ENCODE data around the gene UPF3A.
"Not testable (repeated sequence)": the region's sequence is repeated elsewhere in the genome, so short reads cannot be mapped to it uniquely, and the experiment has no call there.

UPF3A gene

DNA sequence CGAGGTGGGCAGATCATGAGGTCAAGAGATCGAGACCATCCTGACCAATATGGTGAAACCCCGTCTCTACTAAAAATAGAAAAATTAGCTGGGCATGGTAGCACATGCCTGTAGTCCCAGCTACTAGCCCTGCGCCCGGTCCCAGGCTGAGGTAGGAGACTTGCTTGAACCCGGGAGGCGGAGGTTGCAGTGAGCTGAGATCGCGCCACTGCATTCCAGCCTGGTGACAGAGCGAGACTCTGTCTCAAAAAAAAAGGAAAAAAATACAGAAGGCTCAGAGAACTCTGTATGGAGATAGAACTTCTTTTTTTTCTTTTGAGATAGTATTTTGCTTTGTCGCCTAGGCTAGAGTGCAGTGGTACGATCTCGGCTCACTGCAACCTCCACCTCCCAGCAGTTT, 17.1 kb upstream of the UPF3A start:
- DNase-seq = not testable (repeated sequence)

DNA sequence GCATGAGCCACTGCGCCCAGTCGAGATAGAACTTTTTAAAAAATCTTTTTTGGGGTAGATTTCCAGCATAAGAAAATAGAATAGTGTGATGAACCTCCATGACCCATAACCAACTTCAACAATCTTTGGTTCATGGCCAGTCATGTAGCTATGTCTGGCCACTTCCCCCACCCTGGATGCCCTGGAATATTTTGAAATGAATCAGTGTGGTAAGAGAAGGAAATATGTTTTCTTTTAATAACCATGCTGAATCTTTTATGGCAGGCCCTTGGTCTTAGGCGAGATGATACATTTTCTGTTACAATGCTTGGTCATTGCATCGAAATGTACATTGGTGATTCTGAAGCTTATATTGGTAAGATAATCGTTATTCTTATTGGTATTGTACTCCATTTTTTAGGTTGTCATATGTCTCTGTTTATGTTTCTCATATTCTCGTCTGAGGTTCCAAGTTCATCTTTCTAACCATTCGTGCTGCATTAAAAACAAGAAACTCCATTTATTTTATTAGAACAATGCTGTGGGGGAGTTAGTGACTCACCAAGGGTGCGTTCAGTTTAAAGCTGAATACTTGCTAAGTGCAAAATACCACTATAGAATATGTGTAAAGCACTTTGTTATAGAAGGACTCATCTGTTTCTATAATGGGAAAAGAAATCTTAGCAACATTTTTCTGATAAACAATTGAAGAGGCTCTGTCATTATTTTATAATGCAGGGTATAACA, 16.4 kb upstream of the UPF3A start:
- no peak for DNase-seq

DNA sequence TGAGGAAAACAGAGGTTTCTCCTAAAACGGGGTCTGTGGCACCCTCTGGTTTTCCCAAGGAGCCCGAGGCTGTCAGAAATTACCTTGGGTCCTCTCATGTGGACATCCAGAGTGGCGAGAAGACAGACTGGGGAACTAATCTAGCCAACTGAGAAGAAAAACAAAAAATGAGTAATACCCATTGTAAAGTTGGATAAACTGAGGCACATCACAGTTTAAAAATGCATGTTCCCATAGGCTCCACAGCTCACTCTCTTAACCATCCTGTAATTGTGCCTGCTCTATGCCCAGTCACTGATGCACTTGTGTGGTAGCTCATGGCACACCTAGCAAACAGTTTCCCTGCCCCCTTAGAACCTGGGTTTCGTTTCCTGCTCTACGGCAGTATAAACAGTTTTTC, 15.2 kb upstream of the UPF3A start:
- DNase-seq = no peak

DNA sequence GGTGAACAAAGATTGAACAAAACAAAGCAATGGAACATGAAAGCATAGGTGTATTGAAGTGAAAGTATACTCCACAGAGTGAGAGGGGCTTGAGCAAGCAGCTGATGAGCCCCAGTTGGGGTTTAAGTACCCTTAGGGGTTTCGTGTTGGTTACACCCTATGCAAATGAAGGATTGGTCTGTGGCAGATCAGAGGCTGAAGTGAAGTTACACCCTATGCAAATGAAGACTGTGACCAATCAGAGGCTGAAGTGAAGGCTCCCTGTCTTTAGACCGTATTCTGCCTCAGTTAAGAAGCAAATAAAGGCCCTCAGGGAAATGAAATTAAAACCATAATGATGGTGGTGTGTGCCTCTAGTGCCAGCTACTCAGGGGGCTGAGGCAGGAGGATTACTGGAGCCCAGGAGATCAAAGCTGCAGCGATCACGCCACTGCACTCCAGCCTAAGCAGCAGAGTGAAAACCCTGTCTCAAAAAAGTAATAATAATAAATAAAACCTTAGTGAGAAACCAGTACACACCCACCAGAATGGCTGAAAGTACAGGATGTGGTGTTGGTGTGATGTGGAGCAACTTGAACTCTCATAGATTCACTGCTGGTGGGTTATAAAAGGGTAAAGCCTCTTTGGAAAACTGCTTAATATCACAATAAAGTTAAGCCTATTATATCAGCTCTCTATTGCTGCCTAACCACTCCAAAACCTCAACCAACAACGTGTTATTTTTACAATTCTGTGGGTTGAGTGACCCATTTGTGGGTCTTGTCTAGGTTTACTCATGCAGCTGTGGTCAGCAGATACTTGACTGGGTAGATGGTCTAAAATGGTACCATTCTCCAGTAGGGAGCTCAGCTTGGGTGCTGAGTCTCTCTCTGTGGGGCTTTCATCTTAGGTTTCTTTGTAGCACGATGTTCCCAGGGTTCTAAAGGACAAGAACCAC, 12.8 kb upstream of the UPF3A start:
- no peak for DNase-seq

DNA sequence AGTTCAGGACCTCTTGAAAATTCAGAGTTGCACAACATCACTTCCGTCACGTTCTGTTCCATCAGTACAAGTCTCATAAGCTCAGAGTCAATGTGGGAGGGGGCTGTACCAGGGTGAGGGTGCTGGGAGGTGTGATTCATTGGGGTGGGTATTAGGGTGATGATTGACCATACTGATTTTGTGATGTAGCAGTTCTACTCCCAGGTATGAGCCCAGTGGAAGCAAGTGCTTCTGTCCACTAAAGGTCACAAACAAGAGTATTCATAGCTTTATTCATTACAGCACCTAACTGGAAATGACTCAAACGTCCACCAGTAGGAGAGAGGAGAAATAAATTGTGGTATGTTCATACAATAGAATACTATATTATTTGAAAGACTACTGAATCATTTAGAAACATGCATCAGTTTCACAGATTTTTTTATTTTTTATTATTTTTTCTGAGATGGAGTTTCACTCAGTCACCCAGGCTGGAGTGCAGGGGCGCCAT, 12.1 kb upstream of the UPF3A start:
- no peak for DNase-seq

DNA sequence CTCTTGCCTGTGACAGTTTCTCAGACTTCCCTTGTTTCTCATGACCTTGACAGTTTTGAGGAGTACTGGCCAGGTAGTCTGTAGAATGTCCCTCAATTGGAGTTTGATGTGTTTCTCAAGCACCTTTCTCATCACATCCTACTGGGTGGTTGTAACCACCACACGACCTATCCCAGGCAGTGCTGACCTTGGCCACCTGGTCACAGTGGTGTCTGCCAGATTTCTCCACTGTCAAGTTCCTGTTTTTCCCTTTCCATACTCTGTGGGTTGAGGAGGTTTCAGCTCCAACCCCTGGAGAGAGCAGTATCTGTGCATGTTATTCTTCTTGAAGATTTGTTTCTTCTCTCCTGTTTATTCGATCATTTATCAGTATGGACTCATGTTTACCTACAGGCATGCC, 8.4 kb upstream of the UPF3A start:
- DNase-seq = no peak

DNA sequence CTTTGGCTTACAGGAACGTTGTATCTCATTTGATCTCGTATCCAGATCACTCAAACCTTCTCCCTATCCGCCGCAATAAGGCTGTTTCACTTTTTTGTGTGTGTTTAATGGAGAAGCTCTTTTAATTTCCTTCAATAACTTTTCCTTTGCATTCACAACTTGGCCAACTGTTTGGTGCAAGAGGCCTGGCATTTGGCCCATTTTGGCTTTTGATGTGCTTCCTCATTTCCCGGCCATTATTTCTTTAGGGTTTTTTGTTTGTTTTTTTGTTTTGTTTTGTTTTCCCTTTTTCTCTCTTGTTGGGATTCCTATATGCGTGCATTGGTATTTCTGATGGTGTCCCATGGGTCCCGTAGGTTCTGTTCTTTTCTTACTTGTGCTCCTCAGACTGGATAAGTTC, 6.1 kb upstream of the UPF3A start:
- DNase-seq = no peak

DNA sequence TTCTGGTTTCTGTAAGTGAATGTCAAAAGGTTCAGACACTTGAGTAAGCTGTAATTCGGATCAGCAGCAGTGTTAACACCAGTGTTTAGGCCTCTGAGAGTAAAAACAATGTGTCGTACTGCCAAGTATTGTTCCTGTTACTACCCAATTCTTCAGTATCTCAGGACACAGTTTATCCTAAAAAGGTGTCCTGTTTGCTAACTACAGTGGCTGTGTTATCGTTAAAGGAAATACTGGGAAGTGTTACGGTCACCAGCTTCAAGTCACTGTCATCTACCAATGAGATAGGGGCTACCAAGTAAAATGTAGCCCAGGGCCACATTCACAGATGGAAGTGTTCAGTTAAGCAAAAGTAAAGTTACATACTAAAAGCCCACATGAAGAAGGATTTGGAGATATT, 2.3 kb upstream of the UPF3A start:
- DNase-seq = peak; percentile 20

DNA sequence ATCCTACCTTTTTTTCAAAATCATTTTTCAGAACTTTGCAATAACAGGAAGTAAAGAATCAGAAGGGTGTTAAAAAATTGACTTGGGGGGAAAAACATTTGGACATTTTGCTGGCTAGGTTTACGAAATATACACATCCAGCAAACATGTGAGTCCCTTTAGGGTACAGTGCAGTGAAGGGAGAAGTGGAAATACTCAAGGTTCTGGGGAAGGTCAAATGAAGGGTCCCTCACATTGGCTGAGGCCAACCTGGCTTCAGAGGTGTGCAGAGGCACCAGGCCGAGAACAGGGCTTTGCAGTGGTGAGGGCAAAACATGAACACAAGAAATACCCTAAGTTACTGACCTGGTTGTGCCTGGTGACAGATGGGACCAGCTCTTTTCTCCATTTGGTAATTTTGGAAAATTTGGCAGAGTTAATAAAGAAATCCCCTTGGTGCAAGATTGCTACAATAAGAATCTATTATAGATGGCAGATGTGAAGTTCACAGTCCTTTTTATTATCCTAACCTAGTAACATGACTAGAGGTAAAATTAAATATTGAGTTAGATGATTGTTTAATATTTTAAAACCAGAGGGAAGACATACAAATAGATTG, 1.5 kb upstream of the UPF3A start:
- DNase-seq = no peak

DNA sequence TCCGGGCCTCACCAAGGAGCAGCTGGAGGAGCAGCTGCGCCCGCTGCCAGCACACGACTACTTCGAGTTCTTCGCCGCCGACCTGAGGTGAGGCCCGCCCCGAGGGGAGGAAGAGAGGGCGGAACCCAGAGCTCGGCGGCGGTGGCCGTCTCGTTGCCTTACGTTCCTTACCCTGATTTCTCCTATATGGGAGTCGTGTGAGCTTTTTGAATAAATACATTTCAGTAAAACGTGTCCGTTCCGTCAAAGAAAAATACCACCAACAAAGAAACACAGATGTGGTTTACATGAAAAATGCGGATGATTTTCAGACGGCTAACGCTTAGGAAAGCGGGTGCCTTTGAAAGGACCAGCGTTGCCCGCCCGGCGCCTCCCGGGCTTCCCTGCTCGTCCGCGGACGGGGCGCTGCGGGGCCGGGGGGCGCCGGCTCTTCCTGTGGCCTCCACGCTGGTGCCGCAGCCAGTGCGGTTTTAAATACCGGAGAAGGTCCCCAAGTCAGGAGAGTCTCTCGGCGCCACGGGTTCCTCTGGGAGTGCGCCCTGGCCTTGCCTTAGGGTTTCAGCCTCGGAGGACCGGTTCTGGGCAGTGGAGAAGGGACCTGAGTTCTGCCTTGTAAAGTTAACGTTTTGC, 755 bp downstream of the UPF3A start:
- DNase-seq = peak; percentile 79

DNA sequence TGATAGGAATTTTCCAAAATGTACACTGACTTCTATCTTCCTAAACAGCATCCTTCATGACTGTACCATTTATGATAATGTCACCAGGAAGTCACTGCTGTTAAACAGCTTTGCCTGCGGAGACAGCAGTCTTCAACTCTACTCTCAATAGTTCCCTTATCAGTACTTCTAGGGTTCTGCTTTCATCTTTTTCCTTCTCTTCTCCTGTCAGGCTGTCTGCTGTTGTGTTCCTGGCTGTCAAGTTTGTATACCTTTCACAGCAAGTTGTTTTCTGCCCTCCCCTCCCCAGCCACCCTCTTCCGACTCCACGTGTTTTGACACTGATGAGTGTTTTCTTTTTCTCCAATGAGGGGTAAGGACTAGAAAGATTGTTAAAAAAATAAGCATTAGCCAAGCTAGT, 2.2 kb downstream of the UPF3A start:
- DNase-seq = peak; percentile 51

DNA sequence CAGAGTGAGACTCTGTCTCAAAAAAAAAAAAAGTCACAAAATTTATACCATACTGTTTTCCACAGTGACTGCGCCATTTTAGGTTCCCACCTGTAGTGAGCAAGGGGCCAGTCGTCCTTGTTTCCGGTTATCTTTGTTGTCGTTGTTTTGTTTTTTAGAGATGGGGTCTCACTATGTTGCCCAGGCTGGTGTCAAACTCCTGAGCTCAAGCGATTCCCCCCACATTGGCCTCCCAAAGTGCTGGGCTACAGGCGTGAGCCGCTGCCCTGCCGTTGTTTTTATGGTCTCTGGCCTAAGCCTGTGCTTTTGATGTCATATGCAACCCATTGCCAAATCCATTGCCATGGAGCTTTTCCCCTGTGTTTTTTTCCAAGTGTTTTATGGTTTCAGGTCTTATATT, 3.3 kb downstream of the UPF3A start:
- no peak for DNase-seq

DNA sequence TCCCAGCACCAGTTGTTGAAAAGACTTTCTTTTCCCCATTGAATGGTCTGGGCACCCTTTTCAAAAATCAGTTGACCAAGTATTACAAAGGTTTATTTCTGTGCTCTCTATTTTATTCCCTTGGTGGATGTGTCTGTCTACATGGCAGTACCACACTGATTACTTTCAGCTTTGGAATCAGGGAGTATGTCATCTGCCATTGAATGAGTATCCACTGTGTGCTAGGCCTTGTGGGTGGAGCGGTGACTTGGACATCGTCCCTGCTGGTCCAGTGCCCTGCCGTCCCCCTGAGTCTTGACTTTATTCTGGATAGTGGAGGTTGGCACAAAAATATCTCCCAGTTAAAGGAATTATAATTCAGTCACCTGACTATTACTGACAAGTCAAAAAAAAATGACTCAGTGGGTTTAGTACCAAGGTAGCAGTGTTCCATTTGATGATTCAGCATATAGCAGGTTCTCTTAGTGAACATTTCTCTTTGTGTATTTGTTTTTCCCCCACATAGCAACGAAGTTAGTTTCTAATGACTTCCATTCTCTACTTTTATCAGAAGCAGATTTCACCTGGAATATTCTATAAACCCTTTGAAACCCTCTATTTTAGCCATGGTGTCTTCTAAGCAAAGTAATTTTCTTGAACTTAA, 3.9 kb downstream of the UPF3A start:
- no peak for DNase-seq

DNA sequence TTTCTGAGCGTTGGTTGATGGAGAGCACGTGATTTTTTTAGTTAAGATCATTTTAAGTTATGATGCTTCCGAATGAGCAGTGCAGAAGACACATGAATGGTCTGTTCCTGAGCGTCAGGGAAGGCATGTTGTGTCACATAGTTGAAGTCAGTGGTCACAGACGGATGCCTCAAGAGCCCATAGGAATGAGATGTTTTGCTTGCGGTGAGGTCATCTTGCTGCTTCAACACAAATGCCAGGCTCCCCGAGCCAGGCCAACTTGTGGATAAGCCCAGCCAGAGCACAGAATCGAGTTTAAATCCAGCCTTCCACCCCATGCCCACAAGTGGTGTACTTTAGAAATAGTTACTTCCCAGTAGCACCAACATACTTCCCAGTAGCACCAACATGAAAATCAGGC, 5.4 kb downstream of the UPF3A start:
- no peak for DNase-seq

DNA sequence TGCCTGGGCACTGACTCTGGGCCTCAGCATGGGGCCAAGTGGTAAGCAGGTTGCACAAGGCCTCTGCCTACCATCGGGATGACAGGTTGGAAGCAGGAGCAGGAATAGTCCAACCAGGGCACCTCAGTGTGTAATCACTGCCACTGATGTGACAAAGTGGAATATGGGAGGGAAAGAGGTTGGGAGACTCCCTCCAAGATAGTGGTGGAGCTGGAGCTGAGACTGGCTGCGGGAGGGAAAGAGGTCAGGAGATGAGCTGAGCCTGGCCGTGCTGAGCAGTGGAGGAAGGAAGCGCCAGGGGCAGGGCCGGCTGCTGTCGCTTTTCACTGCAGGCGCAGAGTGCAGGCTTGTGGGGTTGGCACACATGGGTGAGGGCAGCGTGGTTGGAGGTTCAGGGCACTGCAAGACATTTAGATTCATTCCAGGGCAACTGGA, 6.8 kb downstream of the UPF3A start:
- DNase-seq = no peak

DNA sequence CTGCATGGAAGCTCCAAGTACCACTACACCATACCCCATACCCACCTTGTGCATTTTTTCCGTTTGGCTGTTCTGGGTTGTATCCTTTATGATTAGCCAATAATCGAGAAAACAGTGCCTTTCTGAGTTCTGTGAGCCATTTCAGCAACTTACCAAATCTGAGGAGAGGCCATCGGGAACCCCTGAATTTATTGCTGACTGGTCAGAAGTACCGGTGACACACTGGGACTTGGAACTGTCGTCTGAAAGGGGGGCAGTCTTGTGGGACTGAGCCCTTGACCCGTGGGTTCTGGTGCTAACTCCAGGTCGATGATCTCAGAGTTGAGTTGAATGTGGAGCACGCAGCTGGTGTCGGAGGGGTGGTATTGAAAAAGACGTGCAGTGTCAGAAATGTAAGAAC, 15.0 kb downstream of the UPF3A start:
- DNase-seq = no peak

DNA sequence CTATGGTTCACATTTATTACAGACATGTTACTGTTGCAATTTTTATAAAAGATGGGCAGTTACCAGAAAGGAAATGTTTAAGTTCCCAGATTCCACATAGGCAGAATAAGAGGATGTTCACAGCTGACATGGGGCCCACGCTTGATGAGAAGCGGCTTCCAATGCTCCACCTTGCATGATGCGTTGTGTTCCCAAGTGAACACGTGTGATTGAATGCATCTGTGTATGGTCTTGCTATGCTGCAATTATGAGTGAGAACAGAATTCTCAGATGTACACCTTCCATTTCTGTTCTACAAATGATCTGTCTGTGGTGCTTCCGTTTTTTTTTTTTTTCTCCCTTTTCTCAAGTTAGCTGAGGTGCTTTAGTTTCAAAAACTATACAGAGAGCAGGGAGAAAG, 15.5 kb downstream of the UPF3A start:
- no peak for DNase-seq

DNA sequence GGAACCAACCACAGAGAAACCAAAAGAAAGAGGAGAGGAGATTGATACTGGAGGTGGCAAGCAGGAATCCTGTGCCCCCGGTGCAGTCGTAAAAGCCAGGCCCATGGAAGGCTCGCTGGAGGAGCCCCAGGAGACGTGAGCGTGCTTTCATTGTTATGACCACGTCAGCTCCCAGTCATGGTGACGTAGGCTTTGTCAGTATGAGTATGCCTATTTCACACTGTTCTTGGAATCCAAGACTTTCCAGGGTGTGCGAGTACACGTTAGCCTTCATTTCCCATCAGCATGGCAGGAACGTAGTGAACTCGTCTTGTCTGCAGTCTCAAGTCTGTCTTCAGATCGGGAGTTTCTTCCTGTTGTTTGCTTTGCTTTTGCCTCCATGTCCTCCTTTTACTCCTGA, 17.5 kb downstream of the UPF3A start:
- DNase-seq = no peak

DNA sequence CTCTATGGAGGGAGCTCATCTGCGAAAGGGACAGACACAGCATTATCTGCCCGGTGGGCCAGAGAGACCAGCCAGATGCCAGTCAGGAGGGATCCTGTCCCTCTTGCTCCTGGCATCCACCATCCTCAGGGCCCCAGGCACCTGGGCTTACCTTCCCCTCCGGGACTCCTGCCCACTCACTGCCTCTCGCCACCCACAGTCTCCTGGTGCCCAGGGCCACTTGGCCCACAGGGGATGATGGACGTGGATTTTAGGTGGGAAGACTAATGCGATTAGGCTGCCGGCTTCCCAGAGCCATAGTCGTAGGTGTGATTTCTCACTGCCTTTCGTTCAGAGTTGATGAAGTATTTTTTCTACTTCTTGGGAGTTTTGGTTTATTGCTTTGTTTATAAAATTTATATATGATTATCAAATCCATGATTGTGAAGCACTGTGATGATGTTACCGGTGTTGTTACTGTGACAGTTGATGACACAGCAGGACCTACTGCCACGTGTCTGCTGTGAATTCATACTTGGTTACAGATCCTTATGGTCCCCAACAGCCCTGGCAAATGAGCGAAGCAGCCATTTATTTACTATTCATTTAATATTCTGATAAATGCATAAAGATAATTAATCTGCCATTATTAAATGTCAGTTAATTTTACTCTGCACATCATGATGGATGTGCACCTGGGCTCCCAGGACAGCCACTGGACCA, 18.4 kb downstream of the UPF3A start:
- DNase-seq = no peak

DNA sequence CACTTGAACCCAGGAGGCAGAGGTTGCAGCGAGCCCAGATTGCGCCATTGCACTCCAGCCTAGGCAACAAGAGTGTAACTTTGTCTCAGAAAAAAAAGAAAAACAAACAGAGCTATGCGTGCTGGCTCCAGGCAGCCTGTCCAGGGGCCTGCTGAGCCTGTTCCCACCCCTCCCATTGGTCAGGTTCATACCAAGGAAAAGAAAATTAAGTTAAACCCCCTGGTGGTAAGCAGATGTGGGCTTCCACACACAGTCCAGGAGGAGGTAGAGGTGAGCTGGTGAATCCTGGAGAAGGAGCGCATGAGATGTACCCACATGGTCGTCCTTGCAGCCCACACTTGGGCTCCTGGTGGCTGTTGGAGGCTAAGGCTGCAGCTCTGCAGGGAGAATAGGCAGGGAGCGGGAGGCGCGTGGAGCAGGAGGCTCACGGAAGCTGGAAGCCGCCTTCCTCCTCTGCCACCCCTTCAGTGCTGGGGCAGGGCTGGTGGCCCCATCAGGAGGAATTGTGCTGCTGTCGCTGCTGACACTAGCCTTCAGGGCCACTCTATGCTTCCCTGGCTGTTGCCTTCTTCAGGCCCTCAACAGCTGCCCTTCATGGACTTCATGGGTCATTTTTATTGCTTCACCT, 22.4 kb downstream of the UPF3A start:
- DNase-seq = no peak

DNA sequence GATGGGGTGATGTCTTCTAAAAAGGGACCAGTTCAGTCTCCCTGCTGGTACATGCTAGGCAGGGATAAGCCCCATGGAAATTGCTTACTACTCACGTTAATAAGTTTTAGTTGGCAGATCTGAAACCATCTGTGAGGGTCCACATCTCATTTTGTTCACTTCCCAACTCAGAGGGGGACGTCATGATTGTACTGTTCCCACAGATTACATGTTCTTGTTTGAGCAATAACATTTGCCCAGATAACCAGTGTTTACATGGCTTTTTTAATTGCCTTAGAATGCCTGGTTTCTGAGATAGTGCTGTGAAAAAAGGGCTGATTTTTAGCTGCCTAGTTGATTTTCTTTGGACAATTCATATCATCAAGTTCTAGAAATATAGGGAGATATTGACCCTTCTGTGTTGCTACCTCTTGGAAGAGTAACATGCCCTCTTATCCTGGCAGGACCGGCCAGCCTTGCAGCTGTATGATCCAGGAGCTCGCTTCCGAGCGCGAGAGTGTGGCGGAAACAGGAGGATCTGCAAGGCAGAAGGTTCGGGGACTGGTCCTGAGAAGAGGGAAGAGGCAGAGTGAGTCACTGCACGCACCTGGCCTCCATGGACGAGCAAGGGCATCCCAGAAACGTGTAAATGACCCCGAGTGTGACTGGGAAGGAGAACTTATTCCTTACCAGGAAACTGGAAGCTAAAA, 23.1 kb downstream of the UPF3A start:
- no peak for DNase-seq

All from hematopoietic multipotent progenitor cell treated with erythropoietin and hydrocortisone succinate and interleukin-3 and kit ligand, for 8 days (in vitro differentiated cells).